ENCODE results near the gene TAX1BP1. TPM values are rescaled to one million over a fixed set of nuclear protein-coding genes. Genes with fewer than 3 reads are reported as not detected.

TAX1BP1 gene
- total RNA-seq, 1 experiment from 2014 or later, result 69.9 TPM

GRCh38 chr7:27767374-27767773 is 27.4 kb downstream of the TAX1BP1 start:
- Mint-ChIP-seq H3K27me3 (ENCODE audit: low read depth) (no peaks in the 10 kb centered on the region), H3K4me3 (no peak overlapping the region), H3K36me3 (peaks cover 7% of the 10 kb centered on the region), H3K4me1 (no peaks in the 10 kb centered on the region), H3K9me3 (no peaks in the 10 kb centered on the region), H3K27ac (no peak overlapping the region)
- no peak for TF ChIP-seq HMGA2 (CRISPR knock-in tag; IDR thresholded peaks at IDR 0.05)
- TF ChIP-seq OVOL2 (CRISPR knock-in tag; IDR thresholded peaks at IDR 0.05; ENCODE audit: borderline replicate concordance), result no peak
- TF ChIP-seq MXD4 (CRISPR knock-in tag; IDR thresholded peaks at IDR 0.05; ENCODE audit: borderline replicate concordance), result no peak
- TF ChIP-seq CBFB (CRISPR knock-in tag; IDR thresholded peaks at IDR 0.05; ENCODE audit: low read depth), result no peak
- no peak for TF ChIP-seq ATF6 (CRISPR knock-in tag; IDR thresholded peaks at IDR 0.05)
- no peak for TF ChIP-seq CDX4 (CRISPR knock-in tag; IDR thresholded peaks at IDR 0.05; ENCODE audit: borderline replicate concordance)
- TF ChIP-seq PREB (CRISPR knock-in tag; IDR thresholded peaks at IDR 0.05; ENCODE audit: borderline replicate concordance), result no peak
- no peak for TF ChIP-seq PRRX2 (CRISPR knock-in tag; IDR thresholded peaks at IDR 0.05)
- no peak for TF ChIP-seq ZMAT4 (CRISPR knock-in tag; IDR thresholded peaks at IDR 0.05)
- TF ChIP-seq CREB1 (CRISPR knock-in tag; IDR thresholded peaks at IDR 0.05), result no peak
- no peak for TF ChIP-seq ZNF416 (CRISPR knock-in tag; IDR thresholded peaks at IDR 0.05)
- TF ChIP-seq ZNF232 (CRISPR knock-in tag; IDR thresholded peaks at IDR 0.05), result no peak
- TF ChIP-seq NFATC4 (CRISPR knock-in tag; IDR thresholded peaks at IDR 0.05), result no peak
- TF ChIP-seq SMAD3 (CRISPR knock-in tag; IDR thresholded peaks at IDR 0.05; ENCODE audit: borderline replicate concordance), result no peak
- TF ChIP-seq ZNF671 (CRISPR knock-in tag; IDR thresholded peaks at IDR 0.05), result no peak
- ChIA-PET POLR2A (no interaction called here), CTCF (no interaction called here)
- ATAC-seq, result no peak
- DNase-seq (ENCODE audit: low spot score), result no peak

- Mint-ChIP-seq H3K27ac (no peak overlapping the region), H3K4me1 (no peaks in the 10 kb centered on the region), H3K9me3 (no peaks in the 10 kb centered on the region), H3K36me3 (peaks cover 2% of the 10 kb centered on the region; the same call in 1 of the 2 replicates), H3K27me3 (ENCODE audit: low read depth) (no peaks in the 10 kb centered on the region), H3K4me3 (no peak overlapping the region)
- DNase-seq (ENCODE audit: low spot score) (no peak), ATAC-seq (no peak)
- CTCF ChIA-PET, result interaction anchor here (2.2 kb wide), 1 partner anchor 323 kb away, joined by 4 read pairs; no protein-coding TSS in a partner anchor
- POLR2A ChIA-PET, result no interaction called here
- no peak for TF ChIP-seq ZNF512 (CRISPR knock-in tag; IDR thresholded peaks at IDR 0.05; ENCODE audit: borderline replicate concordance)
- TF ChIP-seq ATF6 (CRISPR knock-in tag; IDR thresholded peaks at IDR 0.05), result no peak
- no peak for TF ChIP-seq JUN (CRISPR knock-in tag; IDR thresholded peaks at IDR 0.05)
- TF ChIP-seq E2F1 (CRISPR knock-in tag; IDR thresholded peaks at IDR 0.05), result no peak
- TF ChIP-seq FOXP4 (CRISPR knock-in tag; IDR thresholded peaks at IDR 0.05), result no peak
- TF ChIP-seq ZNF263 (CRISPR knock-in tag; IDR thresholded peaks at IDR 0.05; ENCODE audit: low read depth), result no peak
- no peak for TF ChIP-seq TEAD4 (CRISPR knock-in tag; IDR thresholded peaks at IDR 0.05)
- TF ChIP-seq MAX (CRISPR knock-in tag; IDR thresholded peaks at IDR 0.05), result no peak
- TF ChIP-seq TCF7 (CRISPR knock-in tag; IDR thresholded peaks at IDR 0.05; ENCODE audit: low read depth), result no peak
- TF ChIP-seq MYBL2 (CRISPR knock-in tag; IDR thresholded peaks at IDR 0.05), result no peak
- TF ChIP-seq ZNF317 (CRISPR knock-in tag; IDR thresholded peaks at IDR 0.05; ENCODE audit: borderline replicate concordance, low read depth), result no peak
- no peak for TF ChIP-seq ZNF121 (CRISPR knock-in tag; IDR thresholded peaks at IDR 0.05)
Measured at GRCh38 chr7:27771111-27771510, 31.1 kb downstream of the TAX1BP1 start.
